Left ventricle myocardium inferior (tissue), 1 donor: ENCODE results near the gene AATF. TPM values are rescaled to one million over a fixed set of nuclear protein-coding genes. Genes with fewer than 3 reads are reported as not detected.

Experiments
- DNase-seq: peaks from one replicate; pipeline ENCODE4 v3.0.0-alpha.2; 2020
- H3K27ac ChIP-seq: fragments of 200-600 bp; replicated peaks from 2 replicates; pipeline ENCODE4 v1.8.0; 2021
- H3K27me3 ChIP-seq: fragments of 200-600 bp; 2 replicates; pipeline ENCODE4 v1.8.0; 2021; ENCODE audit warnings: low read depth
- H3K36me3 ChIP-seq: fragments of 200-600 bp; 2 replicates; pipeline ENCODE4 v1.8.0; 2021
- H3K4me1 ChIP-seq: fragments of 200-600 bp; 2 replicates; pipeline ENCODE4 v1.8.0; 2021
- H3K4me3 ChIP-seq: fragments of 200-600 bp; 2 replicates; pipeline ENCODE4 v1.8.0; 2021; ENCODE audit warnings: mild to moderate bottlenecking, moderate library complexity
- H3K9me3 ChIP-seq: fragments of 200-600 bp; replicated peaks from 2 replicates; pipeline ENCODE4 v1.8.0; 2021
- CTCF ChIP-seq: fragments of 200-600 bp; IDR thresholded peaks from 2 replicates; pipeline ENCODE4 v1.8.0; 2021; ENCODE audit warnings: antibody characterized with exemption, mild to moderate bottlenecking, borderline replicate concordance
- intact Hi-C: fragments of 100-400 bp; cut with micrococcal nuclease; formaldehyde crosslinking; loops from one replicate; pipeline ENCODE4 v1.11.0; 2022
- total RNA-seq: library from RNA; stranded (reverse); fragmentation: NEBNext Ultra II Directional; extraction: Animal tissue kit (Norgen Biotek cat#: 25700); gene quantifications from one replicate; pipeline ENCODE4 v1.2.1, GENCODE V29; 2021
- donor health status: DM: no; HTN: yes; CAD: no; lungs with severe emphysema.

The AATF gene
- total RNA-seq, 1 donor from 2014 or later, result 24.2 TPM

- no peak for DNase-seq
- peaks cover 7% of the 10 kb centered on the region for H3K4me1 ChIP-seq
- no peaks in the 10 kb centered on the region for H3K27me3 ChIP-seq
- no peaks in the 10 kb centered on the region for H3K9me3 ChIP-seq
- H3K4me3 ChIP-seq, result no peak overlapping the region
- TF ChIP-seq CTCF, result no peak
- peaks cover 11% of the 10 kb centered on the region for H3K36me3 ChIP-seq
- no peak overlapping the region for H3K27ac ChIP-seq
- intact Hi-C loops, result no loop called here
Measured at GRCh38 chr17:37019117-37019740, 70.5 kb downstream of the AATF start.

GRCh38 chr17:37019741-37020129 lies 71.0 kb downstream of the AATF start:
- no peak for DNase-seq
- Histone ChIP-seq H3K4me3 (no peak overlapping the region), H3K27me3 (no peaks in the 10 kb centered on the region), H3K4me1 (peaks cover 7% of the 10 kb centered on the region), H3K36me3 (peaks cover 11% of the 10 kb centered on the region), H3K9me3 (no peaks in the 10 kb centered on the region), H3K27ac (no peak overlapping the region)
- intact Hi-C loops, result no loop called here
- TF ChIP-seq CTCF, result no peak

GRCh38 chr17:37024181-37024637 lies 75.5 kb downstream of the AATF start:
- Histone ChIP-seq H3K9me3 (no peaks in the 10 kb centered on the region), H3K4me1 (peaks cover 7% of the 10 kb centered on the region), H3K27ac (no peak overlapping the region), H3K36me3 (peaks cover 7% of the 10 kb centered on the region), H3K4me3 (no peak overlapping the region), H3K27me3 (no peaks in the 10 kb centered on the region)
- intact Hi-C loops, result no loop called here
- no peak for DNase-seq
- no peak for TF ChIP-seq CTCF

- Histone ChIP-seq H3K4me3 (no peak overlapping the region), H3K4me1 (peaks cover 7% of the 10 kb centered on the region), H3K9me3 (no peaks in the 10 kb centered on the region), H3K27ac (no peak overlapping the region), H3K27me3 (no peaks in the 10 kb centered on the region), H3K36me3 (peaks cover 3% of the 10 kb centered on the region)
- no peak for DNase-seq
- intact Hi-C loops, result no loop called here
- TF ChIP-seq CTCF, result no peak
Measured at GRCh38 chr17:37025238-37025637, 76.5 kb downstream of the AATF start.

GRCh38 chr17:37025847-37026530 lies 77.2 kb downstream of the AATF start:
- no peak overlapping the region for H3K4me3 ChIP-seq
- peaks cover 7% of the 10 kb centered on the region for H3K4me1 ChIP-seq
- H3K9me3 ChIP-seq, result no peaks in the 10 kb centered on the region
- intact Hi-C loops, result no loop called here
- H3K27me3 ChIP-seq, result no peaks in the 10 kb centered on the region
- DNase-seq, result no peak
- no peak overlapping the region for H3K27ac ChIP-seq
- H3K36me3 ChIP-seq, result peaks cover 9% of the 10 kb centered on the region
- TF ChIP-seq CTCF, result no peak
